Activated naive CD8-positive, alpha-beta T cell treated with anti-CD3 and anti-CD28 coated beads, Interleukin-2, amount 50 U/mL, for 24 hours (primary cell): ENCODE measurements around the gene MACROD2.

Source experiments
- ATAC-seq: fragments of 150-1000 bp; cut with Tn5 transposase; one replicate; pipeline ENCODE4 v1.10.0; 2021
- DNase-seq: peaks from one replicate; pipeline ENCODE4 v3.0.0; 2021
- H3K27ac Mint-ChIP-seq: one replicate; pipeline ENCODE4 v1.8.0; 2021; ENCODE audit warnings: mild to moderate bottlenecking, mixed read lengths
- H3K27me3 Mint-ChIP-seq: one replicate; pipeline ENCODE4 v1.8.0; 2021; ENCODE audit warnings: mixed read lengths
- H3K36me3 Mint-ChIP-seq: one replicate; pipeline ENCODE4 v1.8.0; 2021; ENCODE audit warnings: low read depth, mixed read lengths
- H3K4me1 Mint-ChIP-seq: one replicate; pipeline ENCODE4 v1.8.0; 2021; ENCODE audit warnings: mixed read lengths
- H3K4me3 Mint-ChIP-seq: one replicate; pipeline ENCODE4 v1.8.0; 2021; ENCODE audit warnings: mild to moderate bottlenecking, moderate library complexity, mixed read lengths
- H3K9me3 Mint-ChIP-seq: one replicate; pipeline ENCODE4 v1.8.0; 2021; ENCODE audit warnings: mixed read lengths

MACROD2 gene

DNA sequence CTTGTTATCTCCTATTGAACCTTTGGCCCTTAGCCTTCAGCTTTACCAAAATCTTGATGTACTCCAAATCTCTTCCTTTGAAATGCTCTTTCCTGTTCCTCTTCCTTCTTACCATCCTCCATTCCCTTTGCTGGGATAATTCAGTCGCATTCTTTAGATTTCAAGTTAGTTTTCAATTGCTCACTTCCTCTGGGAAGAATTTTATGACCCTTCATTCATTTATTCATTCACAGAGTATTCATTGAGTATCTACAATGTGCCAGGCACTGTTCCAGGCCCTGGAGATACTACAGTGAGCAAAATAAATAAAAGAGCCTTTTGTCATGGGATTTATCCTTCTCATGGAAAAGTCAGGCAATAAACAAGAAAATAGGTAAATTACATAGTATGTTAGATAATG, 890.3 kb downstream of the MACROD2 start:
- H3K27ac Mint-ChIP-seq: no peak overlapping the region

DNA sequence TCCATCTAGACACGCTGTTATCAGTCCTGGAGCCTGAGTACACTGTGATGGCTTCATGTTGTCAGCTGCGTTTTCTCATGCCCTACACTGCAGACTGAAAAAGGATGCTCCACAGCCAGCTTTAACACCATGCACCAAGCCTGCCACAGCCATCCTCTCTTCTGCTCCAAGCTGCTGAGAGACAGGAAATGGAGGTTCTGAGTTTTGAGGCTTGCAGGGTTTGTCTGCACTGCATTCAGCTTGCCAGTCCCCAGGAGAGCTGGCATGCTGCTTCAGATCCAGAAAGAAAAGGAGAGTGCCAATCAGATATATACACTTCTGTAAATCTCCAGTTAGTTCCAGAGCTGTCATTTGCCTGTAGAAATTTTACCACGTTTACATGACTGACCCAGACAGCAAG, 892.8 kb downstream of the MACROD2 start:
- no peaks in the 10 kb centered on the region for H3K4me1 Mint-ChIP-seq
- H3K4me3 Mint-ChIP-seq: no peak overlapping the region
- DNase-seq (no peak), ATAC-seq (no peak)
- no peak overlapping the region for H3K27ac Mint-ChIP-seq
- peaks cover 29% of the 10 kb centered on the region for H3K9me3 Mint-ChIP-seq
- H3K27me3 Mint-ChIP-seq: no peaks in the 10 kb centered on the region
- H3K36me3 Mint-ChIP-seq: no peaks in the 10 kb centered on the region

More for the DNA sequence above, 890.3 kb downstream of the MACROD2 start:
- Mint-ChIP-seq H3K4me1 (no peaks in the 10 kb centered on the region), H3K9me3 (peaks cover 29% of the 10 kb centered on the region), H3K36me3 (no peaks in the 10 kb centered on the region), H3K4me3 (no peak overlapping the region), H3K27me3 (no peaks in the 10 kb centered on the region)
- no peak for DNase-seq
- no peak for ATAC-seq

DNA sequence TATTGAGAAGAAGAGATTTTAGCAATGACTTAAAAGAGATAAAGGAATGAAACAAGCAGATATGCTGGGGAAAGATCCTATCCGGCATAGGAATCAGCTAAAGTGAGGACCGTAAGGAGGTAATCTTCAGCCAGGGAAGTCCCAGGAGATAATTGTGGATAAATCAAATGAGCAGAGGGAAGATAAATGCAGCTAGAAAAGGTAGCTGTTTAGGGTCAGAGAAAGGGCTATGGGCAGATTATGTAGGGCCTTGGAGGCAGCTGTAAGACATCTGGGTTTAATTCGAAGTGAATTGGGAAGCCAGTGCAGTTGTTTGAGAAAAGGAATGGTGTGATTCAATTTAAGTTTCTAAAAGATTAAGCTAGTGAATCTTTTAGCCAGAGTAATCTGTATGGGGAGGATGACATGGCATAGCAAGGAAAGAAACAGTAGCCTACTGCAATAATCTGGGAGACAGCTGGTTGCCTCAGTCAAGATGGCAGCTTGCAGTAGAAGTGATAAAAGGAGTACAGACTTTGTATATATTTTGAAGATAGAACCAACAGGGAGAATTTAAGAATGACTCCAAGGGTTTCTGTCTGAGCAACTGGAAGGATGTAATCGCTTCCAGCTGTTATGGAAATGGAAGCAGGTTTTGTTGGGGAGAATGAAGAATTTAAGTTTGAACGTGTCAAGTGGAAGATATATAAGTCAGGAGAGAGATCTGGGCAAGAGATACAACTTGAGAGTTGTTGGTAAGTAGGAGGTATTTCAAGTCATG, 894.4 kb downstream of the MACROD2 start:
- DNase-seq: no peak
- no peaks in the 10 kb centered on the region for H3K27me3 Mint-ChIP-seq
- H3K4me1 Mint-ChIP-seq: no peaks in the 10 kb centered on the region
- ATAC-seq: no peak
- no peaks in the 10 kb centered on the region for H3K36me3 Mint-ChIP-seq
- H3K9me3 Mint-ChIP-seq: peaks cover 28% of the 10 kb centered on the region
- H3K4me3 Mint-ChIP-seq: no peak overlapping the region
- H3K27ac Mint-ChIP-seq: no peak overlapping the region

DNA sequence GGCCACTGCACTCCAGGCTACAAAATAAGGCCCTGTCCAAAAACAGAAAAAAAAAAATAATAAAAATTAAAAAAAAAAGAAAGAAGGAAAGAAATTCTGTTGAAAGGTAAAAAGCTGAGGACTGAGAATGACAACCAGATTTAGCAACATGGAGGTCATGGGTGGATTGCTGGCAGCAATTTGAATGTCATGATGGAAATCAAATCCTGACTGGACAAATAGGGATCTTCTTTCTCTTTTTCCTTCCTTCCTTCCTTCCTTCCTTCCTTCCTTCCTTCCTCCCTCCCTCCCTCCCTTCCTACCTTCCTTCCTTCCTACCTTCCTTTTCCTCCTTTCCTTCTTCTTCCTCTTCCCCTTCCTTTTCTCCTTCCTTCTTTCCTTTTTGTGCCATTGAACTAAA, 895.4 kb downstream of the MACROD2 start:
- ATAC-seq: no peak
- Mint-ChIP-seq H3K36me3 (no peaks in the 10 kb centered on the region), H3K27ac (no peak overlapping the region), H3K4me1 (no peaks in the 10 kb centered on the region), H3K9me3 (peaks cover 18% of the 10 kb centered on the region), H3K27me3 (no peaks in the 10 kb centered on the region), H3K4me3 (no peak overlapping the region)
- no peak for DNase-seq

DNA sequence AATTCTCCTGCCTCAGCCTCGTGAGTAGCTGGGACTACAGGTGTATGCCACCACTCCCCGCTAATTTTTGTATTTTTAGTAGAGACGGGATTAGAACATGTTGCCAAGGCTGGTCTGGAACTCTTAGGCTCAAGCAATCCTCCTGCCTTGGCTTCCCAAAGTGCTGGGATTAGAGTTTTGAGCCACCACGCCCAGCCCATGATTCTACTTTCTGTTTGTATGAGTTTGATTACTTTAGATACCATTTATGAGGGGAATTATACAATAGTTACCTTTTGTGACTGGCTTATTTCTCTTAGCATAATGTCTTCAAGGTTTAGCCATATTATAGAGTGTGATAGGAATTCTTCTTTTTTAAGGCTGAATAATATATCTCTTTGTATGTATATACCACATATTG, 897.5 kb downstream of the MACROD2 start:
- Mint-ChIP-seq H3K36me3 (no peaks in the 10 kb centered on the region), H3K27me3 (no peaks in the 10 kb centered on the region), H3K4me3 (no peak overlapping the region), H3K4me1 (no peaks in the 10 kb centered on the region), H3K27ac (no peak overlapping the region), H3K9me3 (peaks cover 18% of the 10 kb centered on the region)
- ATAC-seq (no peak), DNase-seq (no peak)

DNA sequence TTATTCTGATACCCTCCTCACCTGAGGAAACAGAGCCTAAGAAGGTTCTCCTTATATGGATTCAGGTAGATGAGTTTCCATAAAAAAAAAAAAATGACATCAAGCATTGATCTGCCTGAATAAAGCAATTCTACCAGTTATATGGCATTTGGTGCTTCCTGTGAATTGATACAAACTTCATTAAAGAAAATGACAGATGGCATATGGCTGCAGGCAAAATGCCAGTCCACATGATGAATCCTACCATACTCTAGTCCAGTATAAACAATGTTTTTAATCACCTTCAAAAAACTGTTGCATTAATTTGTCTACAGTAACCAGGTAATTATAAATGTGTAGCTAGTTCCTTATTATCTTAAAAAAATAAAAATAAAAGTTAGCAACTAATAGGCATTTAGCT, 901.3 kb downstream of the MACROD2 start:
- no peak overlapping the region for H3K27ac Mint-ChIP-seq
- no peak overlapping the region for H3K4me3 Mint-ChIP-seq
- DNase-seq (no peak), ATAC-seq (no peak)
- H3K9me3 Mint-ChIP-seq: peaks cover 5% of the 10 kb centered on the region
- H3K27me3 Mint-ChIP-seq: no peaks in the 10 kb centered on the region
- H3K36me3 Mint-ChIP-seq: no peaks in the 10 kb centered on the region
- H3K4me1 Mint-ChIP-seq: no peaks in the 10 kb centered on the region

DNA sequence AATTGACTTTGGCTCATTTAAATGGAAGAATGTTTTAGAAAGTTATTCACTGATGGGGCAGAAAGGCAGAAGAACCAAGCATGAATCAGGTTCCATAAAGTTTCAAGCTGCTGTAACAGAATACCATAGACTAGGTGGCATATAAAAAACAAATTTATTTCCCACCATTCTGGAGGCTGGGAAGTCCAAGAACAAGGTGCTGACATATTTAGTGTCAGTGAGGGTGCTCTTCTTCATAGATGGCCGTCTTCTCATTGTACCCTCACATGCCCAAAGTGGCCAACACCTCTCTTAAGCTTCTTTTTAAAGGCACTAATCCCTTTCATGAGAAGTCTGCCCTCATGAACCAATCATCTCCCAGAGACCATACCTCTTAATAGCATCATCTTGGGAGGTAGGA, 902.3 kb downstream of the MACROD2 start:
- DNase-seq (no peak), ATAC-seq (no peak)
- Mint-ChIP-seq H3K4me1 (no peaks in the 10 kb centered on the region), H3K27me3 (no peaks in the 10 kb centered on the region), H3K4me3 (no peak overlapping the region), H3K9me3 (peaks cover 7% of the 10 kb centered on the region), H3K27ac (no peak overlapping the region), H3K36me3 (no peaks in the 10 kb centered on the region)

DNA sequence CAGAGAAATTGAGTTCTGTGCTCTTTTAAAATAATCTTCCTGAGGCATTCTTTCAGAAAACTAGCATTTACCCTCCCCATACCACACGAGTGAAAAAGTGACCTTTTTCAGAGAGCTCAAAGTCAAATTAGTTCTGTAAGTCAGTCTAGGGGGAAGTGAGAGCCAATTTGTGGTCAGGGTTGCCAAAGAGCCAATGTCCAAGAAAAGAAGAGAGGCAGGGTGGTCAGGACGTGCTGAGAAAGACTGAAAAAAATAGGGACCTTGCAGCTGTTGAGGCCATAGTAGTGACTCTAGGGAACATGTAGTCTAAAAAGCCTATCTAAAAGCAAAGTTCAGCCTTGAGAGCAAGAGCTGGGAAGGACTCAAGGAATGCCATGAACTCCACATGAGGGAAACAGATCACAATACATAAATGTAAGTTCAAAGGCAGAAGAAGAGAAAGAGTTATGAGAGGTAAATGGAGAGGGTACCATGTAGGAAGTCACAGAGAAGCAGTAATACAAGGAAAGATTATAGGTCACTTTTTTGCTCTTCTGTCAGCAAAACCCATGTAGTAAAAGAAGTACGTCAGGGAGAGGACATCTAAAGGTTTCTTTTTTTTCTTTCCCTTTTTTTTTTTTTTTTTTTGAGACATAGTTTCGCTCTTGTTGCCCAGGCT, 907.2 kb downstream of the MACROD2 start:
- Mint-ChIP-seq H3K9me3 (peaks cover 14% of the 10 kb centered on the region), H3K36me3 (no peaks in the 10 kb centered on the region), H3K27ac (no peak overlapping the region), H3K4me3 (no peak overlapping the region), H3K27me3 (no peaks in the 10 kb centered on the region), H3K4me1 (no peaks in the 10 kb centered on the region)
- ATAC-seq: no peak
- DNase-seq: no peak

DNA sequence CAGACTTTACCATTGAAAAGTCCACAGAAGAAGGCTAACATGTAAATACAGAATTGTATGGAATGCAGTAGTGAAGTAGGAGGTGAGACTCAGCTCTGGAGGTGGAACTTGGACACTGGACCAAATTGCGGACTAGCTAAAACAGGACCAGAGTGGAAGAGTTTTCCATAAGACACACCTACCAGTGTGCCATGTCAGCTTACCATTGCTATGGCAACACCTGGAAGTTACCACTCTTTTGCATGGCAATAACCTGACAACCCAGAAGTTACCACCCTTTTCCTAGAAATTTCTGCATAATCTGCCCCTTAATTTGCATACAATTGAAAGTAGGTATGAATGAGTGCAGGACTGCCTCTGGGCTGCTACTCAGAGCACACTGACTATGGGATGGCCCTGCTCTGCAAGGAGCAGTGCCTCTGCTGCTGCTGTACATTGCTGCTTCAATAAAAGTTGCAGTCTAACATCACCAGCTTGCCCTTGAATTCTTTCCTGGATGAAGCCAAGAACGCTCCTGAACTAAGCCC, 911.7 kb downstream of the MACROD2 start:
- Mint-ChIP-seq H3K4me1 (no peaks in the 10 kb centered on the region), H3K27me3 (no peaks in the 10 kb centered on the region), H3K4me3 (no peak overlapping the region), H3K27ac (no peak overlapping the region), H3K36me3 (no peaks in the 10 kb centered on the region), H3K9me3 (peaks cover 13% of the 10 kb centered on the region)
- ATAC-seq: no peak
- DNase-seq: no peak

DNA sequence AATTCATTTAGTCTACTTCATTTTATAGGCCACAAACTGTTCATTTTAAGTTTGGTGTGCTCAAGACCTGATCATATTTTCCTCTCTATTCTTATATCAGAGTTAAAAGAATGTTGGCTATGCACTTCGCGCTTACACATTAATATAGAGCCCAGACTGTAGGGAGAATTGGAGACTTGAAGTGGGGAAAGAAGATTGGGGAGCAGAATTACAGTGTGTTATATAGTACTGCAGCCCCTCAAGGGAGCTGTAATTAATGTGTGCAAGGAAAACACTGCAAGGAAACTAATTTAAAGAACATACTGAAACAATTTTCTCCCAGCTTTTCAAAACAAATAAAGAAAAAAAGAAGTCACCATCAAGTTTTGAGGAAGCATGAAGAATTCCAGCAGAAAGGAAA, 914.8 kb downstream of the MACROD2 start:
- H3K9me3 Mint-ChIP-seq: peaks cover 15% of the 10 kb centered on the region
- no peak overlapping the region for H3K27ac Mint-ChIP-seq
- no peaks in the 10 kb centered on the region for H3K27me3 Mint-ChIP-seq
- ATAC-seq (no peak), DNase-seq (no peak)
- H3K36me3 Mint-ChIP-seq: no peaks in the 10 kb centered on the region
- no peaks in the 10 kb centered on the region for H3K4me1 Mint-ChIP-seq
- no peak overlapping the region for H3K4me3 Mint-ChIP-seq

DNA sequence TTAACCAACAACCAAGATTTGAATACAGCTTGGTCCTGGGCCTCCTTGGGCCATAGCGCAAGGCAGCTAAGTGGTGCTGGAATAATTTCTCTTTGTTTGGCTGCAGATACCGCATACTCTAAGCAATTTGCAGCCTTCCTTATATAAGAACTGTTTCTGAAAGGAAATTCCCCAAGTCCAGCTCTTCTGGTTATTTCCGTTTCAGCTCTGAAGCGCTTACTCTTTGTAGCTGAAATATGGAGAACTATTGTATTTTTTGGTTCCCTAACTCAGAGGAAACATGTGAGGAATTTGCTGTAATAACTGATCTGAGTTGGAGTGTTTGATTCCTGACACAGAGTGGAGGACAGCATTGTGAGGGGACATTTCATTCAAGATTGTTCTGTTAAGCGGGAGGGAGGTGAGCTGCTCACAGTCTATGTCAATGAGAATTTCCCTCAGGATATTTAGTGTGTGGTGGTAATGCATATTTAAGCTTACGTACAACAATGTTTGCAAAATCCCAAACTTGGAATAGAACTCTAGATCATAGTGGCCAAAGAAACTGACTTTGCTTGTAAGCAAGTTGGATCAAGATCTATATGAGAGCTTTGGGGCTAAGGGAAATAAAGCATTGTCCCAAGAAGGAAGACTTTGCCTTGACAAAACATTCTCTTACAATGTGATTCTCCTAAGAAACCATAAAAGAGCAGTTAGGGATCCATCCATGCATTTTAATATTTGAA, 918.7 kb downstream of the MACROD2 start:
- no peak for ATAC-seq
- no peaks in the 10 kb centered on the region for H3K36me3 Mint-ChIP-seq
- H3K4me1 Mint-ChIP-seq: no peaks in the 10 kb centered on the region

DNA sequence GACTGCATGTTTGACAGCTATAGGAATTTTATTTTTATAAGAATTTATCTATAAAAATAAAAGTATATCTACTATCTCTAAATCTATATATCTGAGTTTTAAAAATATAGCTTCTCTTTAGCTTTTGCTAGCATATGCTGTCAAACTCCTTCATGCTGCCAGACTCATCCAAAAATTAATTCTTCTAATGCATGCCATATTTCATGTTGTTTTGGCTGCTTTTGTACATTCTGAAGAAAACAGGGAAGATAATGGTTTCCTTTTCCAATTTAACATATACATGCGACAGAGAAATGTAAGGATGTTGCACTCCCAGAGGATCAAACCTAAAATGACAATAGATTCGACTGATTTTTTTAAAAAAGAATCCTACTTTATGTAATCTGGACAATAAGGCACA, 919.3 kb downstream of the MACROD2 start:
- Mint-ChIP-seq H3K4me1 (no peaks in the 10 kb centered on the region), H3K36me3 (no peaks in the 10 kb centered on the region), H3K27ac (no peak overlapping the region), H3K4me3 (no peak overlapping the region), H3K27me3 (no peaks in the 10 kb centered on the region), H3K9me3 (peaks cover 12% of the 10 kb centered on the region)
- DNase-seq: no peak
- no peak for ATAC-seq

More for the DNA sequence above, 918.7 kb downstream of the MACROD2 start:
- DNase-seq: no peak
- Mint-ChIP-seq H3K27me3 (no peaks in the 10 kb centered on the region), H3K4me3 (no peak overlapping the region), H3K9me3 (peaks cover 12% of the 10 kb centered on the region), H3K27ac (no peak overlapping the region)

DNA sequence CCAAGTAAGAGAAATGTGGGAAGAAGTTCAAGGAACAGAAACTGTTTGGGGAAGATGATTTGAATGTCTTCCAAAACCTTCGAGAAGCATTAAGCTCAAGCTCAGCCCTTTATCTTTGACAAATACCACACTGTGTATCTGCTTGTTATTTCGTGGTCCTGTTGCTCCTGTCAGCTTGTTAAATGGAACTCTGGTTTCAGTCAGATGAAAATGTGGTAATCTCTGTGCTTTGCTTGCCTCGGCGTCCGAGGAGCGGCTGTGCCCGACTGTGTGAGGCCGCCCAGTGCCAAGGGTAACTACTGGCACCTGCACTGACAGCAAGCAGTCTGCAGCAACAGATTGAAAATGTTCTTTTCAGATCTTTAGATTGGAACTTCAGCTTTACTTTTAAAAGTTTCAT, 920.0 kb downstream of the MACROD2 start:
- no peak overlapping the region for H3K4me3 Mint-ChIP-seq
- peaks cover 12% of the 10 kb centered on the region for H3K9me3 Mint-ChIP-seq
- no peak overlapping the region for H3K27ac Mint-ChIP-seq
- ATAC-seq: no peak
- H3K4me1 Mint-ChIP-seq: no peaks in the 10 kb centered on the region
- no peak for DNase-seq
- H3K36me3 Mint-ChIP-seq: no peaks in the 10 kb centered on the region
- no peaks in the 10 kb centered on the region for H3K27me3 Mint-ChIP-seq

DNA sequence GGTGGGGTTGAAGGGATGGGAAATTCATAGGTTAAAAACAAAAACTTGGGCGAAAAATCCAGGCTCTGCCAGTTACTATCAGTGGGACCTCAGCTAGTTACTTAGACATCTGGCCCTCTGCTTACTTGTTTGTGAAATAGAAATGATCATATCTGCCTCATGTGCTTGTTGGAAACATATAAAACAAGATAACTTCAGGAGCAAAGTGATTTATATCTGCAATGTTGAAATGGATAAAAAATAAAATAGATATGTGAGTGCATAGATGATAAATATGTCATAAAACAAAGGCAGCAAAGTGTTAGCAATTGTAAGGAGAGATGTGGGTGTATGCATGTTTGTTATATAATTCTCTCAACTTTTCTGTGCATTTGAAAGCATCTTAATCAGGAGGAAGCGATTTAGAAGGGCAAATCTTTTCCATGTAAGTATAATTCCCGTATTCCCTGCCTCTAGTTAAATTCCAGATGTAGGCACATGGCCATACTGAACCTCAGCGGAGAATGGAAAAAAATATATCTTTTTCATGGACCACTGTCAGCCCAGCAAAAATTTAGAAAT, 921.1 kb downstream of the MACROD2 start:
- H3K27me3 Mint-ChIP-seq: no peaks in the 10 kb centered on the region
- DNase-seq: no peak
- ATAC-seq: no peak
- peaks cover 12% of the 10 kb centered on the region for H3K9me3 Mint-ChIP-seq
- H3K4me1 Mint-ChIP-seq: no peaks in the 10 kb centered on the region
- no peak overlapping the region for H3K4me3 Mint-ChIP-seq
- no peaks in the 10 kb centered on the region for H3K36me3 Mint-ChIP-seq
- H3K27ac Mint-ChIP-seq: no peak overlapping the region
